H54 (cell line): Measurements from ENCODE around the gene CUL9.
A peak's percentile ranks its signal among the peaks of the same experiment; 100 is the strongest.

ENCODE experiments used
- DNase-seq: peaks from one replicate; pipeline ENCODE4 v3.0.0; 2011; ENCODE audit warnings: low spot score, mixed read lengths; ENCODE audit not compliant: insufficient read length
- FAIRE-seq: peaks from 3 replicates; lab custom pipeline; 2011; peaks lifted over from hg19 to GRCh38; lab: Jason Lieb, UNC
- POLR2A ChIP-seq: IDR thresholded peaks from 2 replicates; pipeline ENCODE4 v1.6.1; 2011; ENCODE audit warnings: low read depth, mild to moderate bottlenecking, low read length

The CUL9 gene

GRCh38 chr6:43220439-43220951 is 38.5 kb downstream of the CUL9 start:
- no peak for FAIRE-seq
- DNase-seq: no peak
- TF ChIP-seq POLR2A: no peak

DNA sequence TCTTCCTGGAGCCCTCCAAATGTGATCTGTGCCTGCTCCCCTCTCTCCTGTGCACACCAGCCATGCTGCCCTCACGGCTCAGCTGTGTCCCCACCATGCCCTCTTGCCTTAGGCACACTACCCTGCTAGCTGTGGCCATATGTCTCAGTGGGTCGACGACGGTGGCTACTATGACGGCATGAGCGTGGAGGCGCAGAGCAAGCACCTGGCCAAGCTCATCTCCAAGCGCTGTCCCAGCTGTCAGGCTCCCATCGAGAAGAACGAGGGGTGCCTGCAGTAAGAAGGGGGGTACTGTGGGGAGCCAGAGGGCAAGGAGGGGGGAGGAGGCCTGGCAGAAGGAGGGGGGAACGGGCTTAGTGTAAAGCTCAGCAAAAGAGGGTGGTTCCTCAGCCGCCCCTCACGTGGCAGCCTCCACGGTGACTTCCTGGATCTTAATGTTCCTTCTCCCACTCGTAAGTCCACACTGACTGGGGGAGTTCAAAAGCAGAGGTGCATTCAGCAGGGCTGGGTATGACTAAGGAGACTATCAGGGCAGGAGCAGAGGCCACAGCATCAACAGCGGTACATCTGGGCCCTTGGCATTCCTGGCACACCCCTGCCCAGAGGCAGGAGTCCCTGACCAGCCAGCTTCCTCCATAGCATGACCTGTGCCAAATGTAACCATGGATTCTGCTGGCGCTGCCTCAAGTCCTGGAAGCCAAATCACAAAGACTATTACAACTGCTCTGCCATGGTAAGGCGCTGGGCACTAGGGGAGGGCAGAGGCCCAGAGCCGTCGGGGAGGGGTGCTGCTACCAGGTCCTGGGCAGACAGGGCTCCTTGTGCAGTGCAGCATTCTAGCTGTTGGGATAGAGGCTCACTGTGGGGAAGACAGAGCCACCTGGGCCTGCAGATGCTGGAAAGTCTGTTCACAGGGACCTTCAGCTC is 39.3 kb downstream of the CUL9 start:
- FAIRE-seq: no peak
- no peak for TF ChIP-seq POLR2A
- no peak for DNase-seq

- TF ChIP-seq POLR2A: no peak
- no peak for DNase-seq
- no peak for FAIRE-seq
These were observed 40.5 kb downstream of the CUL9 start for GRCh38 chr6:43222418-43223059.

DNA sequence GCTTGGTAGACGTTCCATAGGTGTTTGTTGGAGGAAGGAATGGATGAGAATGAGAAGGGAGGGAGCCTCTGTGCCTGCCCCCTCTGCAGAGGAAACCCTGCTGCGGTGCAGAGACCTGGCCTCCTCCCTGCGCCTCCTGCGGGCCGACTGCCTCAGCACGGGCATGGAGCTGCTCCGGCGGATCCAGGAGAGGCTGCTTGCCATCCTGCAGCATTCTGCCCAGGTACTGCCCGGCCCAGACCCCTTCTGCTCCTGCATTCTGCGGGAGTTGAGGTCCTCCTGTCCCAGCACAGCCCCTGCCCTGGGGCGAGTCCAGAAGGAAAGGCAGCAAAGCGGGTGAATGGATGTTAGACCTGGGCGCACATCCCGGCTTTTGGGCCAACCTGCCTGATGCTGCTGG is 41.2 kb downstream of the CUL9 start:
- FAIRE-seq (no peak), DNase-seq (no peak)
- no peak for TF ChIP-seq POLR2A

GRCh38 chr6:43226192-43226851 is 44.3 kb downstream of the CUL9 start:
- TF ChIP-seq POLR2A: no peak
- DNase-seq (no peak), FAIRE-seq (no peak)

DNA sequence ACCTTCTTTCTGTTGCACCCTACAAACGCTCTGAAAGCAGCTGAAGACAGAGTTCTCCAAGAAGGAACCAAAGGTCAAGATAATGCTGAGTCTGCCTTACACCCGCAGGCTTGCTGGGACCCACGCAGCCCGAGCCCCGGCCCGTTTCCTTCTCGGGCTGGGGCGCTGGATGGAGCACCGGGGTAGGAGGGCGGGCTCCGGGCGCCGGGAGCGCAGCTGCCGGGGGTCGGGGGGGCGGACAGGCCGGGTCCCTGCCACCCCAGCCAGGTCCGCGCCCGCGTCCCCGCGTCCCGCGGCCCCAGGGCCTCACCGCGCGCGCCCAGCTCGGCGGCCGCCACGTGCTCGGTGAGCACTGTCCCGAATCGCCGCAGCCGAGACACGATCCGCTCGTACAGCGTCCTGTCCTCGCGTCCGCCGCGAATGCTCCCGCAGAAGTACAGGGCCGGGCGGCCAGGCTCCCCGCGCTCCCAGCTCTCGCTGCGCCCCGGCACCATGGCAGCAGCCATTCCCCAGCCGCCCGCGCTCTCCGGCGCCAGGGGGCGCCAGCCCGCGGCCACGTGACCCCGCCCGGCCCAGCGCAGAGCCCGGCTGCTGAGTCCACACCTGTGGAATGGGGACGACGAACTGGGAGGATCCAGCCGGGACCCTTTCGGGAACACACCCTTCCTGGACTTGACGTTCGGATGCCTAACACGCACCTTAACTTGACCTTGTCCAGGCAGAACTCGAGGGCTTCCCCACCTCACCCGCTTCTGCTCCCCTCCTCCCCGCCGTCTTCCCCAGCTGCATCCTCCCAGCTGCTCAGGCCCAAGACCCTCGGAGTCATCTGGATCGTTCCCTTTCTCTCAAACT is 47.2 kb downstream of the CUL9 start, which contains the start of gene DNPH1:
Gene DNPH1 (minus strand): TSS at position 531 of the 852 bp plus-strand sequence. CDS start 25 bp downstream, at position 506.
- FAIRE-seq: no peak
- peak; percentile 42; the same call in 1 of the 2 replicates for TF ChIP-seq POLR2A
- DNase-seq: peak; percentile 73

DNA sequence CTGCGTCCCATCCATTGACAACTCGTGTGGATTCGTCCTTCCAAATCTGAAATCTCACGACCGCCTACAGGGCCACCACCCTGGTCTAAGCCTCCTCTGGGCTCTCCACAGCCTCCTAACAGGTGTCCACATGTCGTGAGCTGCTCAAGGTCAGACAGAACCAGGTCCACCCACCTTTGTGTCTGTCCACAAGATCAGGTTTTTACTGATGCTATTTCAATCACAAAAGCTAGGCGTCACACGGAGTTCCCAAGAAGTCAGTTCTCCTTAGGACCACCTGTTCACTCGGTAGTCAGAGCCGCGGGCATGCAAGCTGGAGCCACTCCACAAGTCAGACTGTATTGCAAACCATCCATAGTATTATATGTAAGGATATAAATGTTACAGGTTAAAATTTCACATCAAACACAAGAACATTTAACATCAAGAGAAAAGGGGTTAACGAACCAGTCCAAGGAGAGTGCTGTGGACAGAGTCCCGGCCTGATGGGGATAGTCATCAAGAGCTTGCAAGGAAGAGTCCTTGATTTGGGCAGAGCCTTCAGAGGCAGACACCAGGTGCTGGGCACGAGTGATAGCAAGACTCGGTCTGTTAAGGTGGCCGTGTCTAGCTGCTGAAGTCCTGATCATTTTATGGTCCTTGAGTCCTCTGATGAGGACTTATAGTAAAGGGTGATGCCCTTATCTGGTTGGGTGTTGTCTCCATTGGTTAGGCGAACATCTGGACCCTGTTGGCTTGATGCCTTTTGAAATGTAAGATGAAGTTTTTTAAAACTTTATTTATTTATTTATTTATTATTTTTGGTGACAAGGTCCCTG is 48.0 kb downstream of the CUL9 start:
- TF ChIP-seq POLR2A: no peak
- DNase-seq (no peak), FAIRE-seq (no peak)

DNA sequence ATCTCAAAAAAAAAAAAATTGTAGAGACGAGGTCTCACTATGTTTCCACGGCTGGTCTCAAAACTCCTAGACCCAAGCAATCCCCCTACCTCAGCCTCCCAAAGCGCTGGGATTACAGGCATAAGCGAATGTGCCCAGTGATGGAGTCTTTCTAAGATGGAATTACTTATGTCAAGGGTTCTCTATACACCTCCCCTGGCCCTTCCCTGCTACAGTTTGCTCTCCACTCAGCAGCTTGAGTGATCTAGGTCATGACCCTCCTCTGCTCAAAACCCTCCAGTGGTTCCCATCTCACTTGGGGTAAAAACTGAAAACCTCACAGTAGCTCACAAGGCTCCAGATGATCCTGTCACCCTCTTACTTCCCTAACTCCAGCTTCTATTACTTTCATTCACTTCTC is 49.1 kb downstream of the CUL9 start:
- FAIRE-seq (no peak), DNase-seq (no peak)
- TF ChIP-seq POLR2A: no peak

- no peak for TF ChIP-seq POLR2A
- no peak for FAIRE-seq
- no peak for DNase-seq
These were observed 49.9 kb downstream of the CUL9 start for GRCh38 chr6:43231735-43232450.

- TF ChIP-seq POLR2A: no peak
- no peak for DNase-seq
- FAIRE-seq: no peak
These were observed 53.8 kb downstream of the CUL9 start for GRCh38 chr6:43235841-43236240.

GRCh38 chr6:43239054-43239453 is 57.1 kb downstream of the CUL9 start:
- FAIRE-seq (no peak), DNase-seq (no peak)
- TF ChIP-seq POLR2A: no peak

DNA sequence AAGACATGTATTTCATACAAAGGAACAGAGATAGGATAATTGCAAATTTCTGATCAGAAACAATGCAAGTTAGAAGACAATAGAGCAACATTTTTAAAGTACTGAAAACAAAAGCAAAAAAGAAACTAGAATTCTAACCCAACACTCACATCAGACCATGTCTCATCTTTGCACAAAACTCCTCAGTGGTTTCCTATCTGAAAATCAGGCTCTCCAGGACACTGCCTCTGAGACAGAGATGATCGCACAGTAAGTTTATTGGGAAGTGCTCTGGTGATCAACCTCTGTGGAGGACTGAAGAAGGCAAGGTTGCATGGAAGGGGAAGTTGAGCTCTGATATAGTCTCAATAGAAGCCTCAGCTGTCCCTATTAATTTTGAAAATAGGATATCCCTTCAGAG is 59.0 kb downstream of the CUL9 start:
- TF ChIP-seq POLR2A: no peak
- no peak for FAIRE-seq
- no peak for DNase-seq
